Esophagus squamous epithelium (tissue), 5 donors: ENCODE measurements around the gene BCL2L15. TPM values are rescaled to one million over a fixed set of nuclear protein-coding genes. Genes with fewer than 3 reads are reported as not detected.
A peak's percentile ranks its signal among the peaks of the same experiment; 100 is the strongest.

ENCODE experiments used
- DNase-seq: peaks from one replicate; lab custom pipeline; 2025; lab: John Stamatoyannopoulos, UW
- H3K27ac ChIP-seq, 4 donors: fragments of 200-600 bp; sonication (generic); one replicate each; pipeline ENCODE4 v1.5.1; 2016 to 2019; ENCODE audit warnings: mild to moderate bottlenecking in 1 of 4
- H3K27me3 ChIP-seq, 4 donors: fragments of 200-600 bp; sonication (generic); 1 replicate in 3 of 4; 2 replicates in 1 of 4; pipeline versions ENCODE4 v1.5.1 to v1.6.0; 2017 to 2021; ENCODE audit warnings: antibody characterized with exemption in 1 of 4
- H3K36me3 ChIP-seq, 3 donors: fragments of 200-600 bp; sonication (generic); one replicate each; pipeline ENCODE4 v1.5.1; 2016 to 2019
- H3K4me1 ChIP-seq, 3 donors: fragments of 200-600 bp; sonication (generic); one replicate each; pipeline ENCODE4 v1.5.1; 2017 to 2019
- H3K4me3 ChIP-seq, 4 donors: fragments of 200-600 bp; sonication (generic); 1 replicate in 3 of 4; 2 replicates in 1 of 4; pipeline ENCODE4 v1.5.1; 2016 to 2019; ENCODE audit warnings: mild to moderate bottlenecking in 2 of 4, moderate library complexity in 1 of 4
- H3K9me3 ChIP-seq, 3 donors: fragments of 200-600 bp; sonication (generic); one replicate each; pipeline ENCODE4 v1.5.1; 2016 to 2019
- POLR2A ChIP-seq, 4 donors: fragments of 450-650 bp; IDR thresholded peaks; one replicate each; pipeline ENCODE4 v1.6.1; 2017; ENCODE audit warnings: antibody characterized with exemption in 4 of 4, mild to moderate bottlenecking in 4 of 4, moderate library complexity in 3 of 4
- WGBS, 2 donors: methylation state at CpG; one replicate each; pipeline ENCODE4 v1.1.5; 2018; 5-methylcytosine and 5-hydroxymethylcytosine counted together
- intact Hi-C: fragments of 100-400 bp; cut with DNase I; formaldehyde crosslinking; loops from one replicate; pipeline ENCODE4 v1.15.0; 2022
- total RNA-seq, 4 donors: library from RNA; depleted of rRNA; stranded (reverse); fragments of >200 nt; gene quantifications; one replicate each; pipeline ENCODE4 v1.1.0, GENCODE V29; 2016
- TF ChIP-seq, protein P1 (sequence below), 6 experiments: fragments of 450-650 bp in 4 of 6; fragments of 200-600 bp in 2 of 6; sonication (generic) in 2 of 6; IDR thresholded peaks; one replicate each; pipeline ENCODE4 v1.5.1; 2016 to 2019; ENCODE audit warnings: antibody characterized with exemption in 6 of 6, mild to moderate bottlenecking in 4 of 6, moderate library complexity in 4 of 6
- donor health status: DM: yes; HTN: yes; CAD: no.

BCL2L15 gene
- total RNA-seq, 4 donors from 2014 or later = 0.76 to 6.8 (median 3.4) TPM

DNA sequence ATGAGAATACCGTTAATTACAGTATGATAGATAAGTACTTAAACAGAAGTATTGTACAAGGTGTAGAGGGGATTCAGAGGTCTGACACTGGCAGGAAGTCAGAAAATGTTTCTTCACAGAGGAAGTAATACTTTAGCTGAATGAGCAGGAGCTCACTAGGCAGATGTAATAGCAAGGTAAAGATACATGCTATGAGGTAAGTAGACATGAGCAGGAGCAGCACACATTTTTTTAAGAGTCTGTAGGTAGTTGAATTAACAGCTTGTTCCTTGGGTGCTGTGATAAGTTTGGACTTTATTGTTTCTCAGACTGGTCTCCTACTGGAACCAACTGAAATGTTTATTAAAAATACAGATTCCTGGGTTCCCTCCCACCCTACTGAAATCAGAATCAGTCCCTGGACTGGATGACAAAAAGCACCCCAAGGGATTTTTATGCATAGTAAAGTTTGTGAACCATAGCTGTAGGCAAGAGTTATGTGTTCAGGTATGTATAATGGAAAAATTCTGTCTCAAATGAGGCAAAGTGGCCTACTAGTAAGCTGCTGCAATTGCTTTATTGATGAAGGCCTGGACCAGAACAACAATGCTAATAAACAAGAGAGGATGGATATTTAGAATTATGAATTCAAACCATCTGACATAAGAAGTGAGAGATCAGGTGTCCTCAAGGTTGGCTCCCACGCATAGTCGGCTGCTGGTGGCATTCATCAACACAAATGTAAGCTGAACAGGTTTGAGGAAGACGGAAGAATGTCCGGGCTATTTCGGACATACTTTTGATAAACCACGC lies 16.3 kb upstream of the BCL2L15 start:
- no peak for DNase-seq
- Histone ChIP-seq H3K4me1 (peaks cover 7 to 47% (median 20%) of the 10 kb centered on the region in 3 donors), H3K9me3 (no peaks in the 10 kb centered on the region), H3K27ac (peak overlapping the region; percentile 88 to 98 (median 96)), H3K27me3 (no peaks in the 10 kb centered on the region), H3K4me3 (peak overlapping the region; percentile 63 to 89 (median 79)), H3K36me3 (peaks cover 0 to 47% (median 12%) of the 10 kb centered on the region in 3 donors)
- intact Hi-C loops = no loop called here
- 14 to 16% methylated on average over 7 of the region's 7 CpGs for WGBS, 2 donors
- TF ChIP-seq, protein P1, sequence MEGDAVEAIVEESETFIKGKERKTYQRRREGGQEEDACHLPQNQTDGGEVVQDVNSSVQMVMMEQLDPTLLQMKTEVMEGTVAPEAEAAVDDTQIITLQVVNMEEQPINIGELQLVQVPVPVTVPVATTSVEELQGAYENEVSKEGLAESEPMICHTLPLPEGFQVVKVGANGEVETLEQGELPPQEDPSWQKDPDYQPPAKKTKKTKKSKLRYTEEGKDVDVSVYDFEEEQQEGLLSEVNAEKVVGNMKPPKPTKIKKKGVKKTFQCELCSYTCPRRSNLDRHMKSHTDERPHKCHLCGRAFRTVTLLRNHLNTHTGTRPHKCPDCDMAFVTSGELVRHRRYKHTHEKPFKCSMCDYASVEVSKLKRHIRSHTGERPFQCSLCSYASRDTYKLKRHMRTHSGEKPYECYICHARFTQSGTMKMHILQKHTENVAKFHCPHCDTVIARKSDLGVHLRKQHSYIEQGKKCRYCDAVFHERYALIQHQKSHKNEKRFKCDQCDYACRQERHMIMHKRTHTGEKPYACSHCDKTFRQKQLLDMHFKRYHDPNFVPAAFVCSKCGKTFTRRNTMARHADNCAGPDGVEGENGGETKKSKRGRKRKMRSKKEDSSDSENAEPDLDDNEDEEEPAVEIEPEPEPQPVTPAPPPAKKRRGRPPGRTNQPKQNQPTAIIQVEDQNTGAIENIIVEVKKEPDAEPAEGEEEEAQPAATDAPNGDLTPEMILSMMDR (IDR thresholded peaks at IDR 0.05) = no peak
- no peak for TF ChIP-seq POLR2A (IDR thresholded peaks at IDR 0.05)

DNA sequence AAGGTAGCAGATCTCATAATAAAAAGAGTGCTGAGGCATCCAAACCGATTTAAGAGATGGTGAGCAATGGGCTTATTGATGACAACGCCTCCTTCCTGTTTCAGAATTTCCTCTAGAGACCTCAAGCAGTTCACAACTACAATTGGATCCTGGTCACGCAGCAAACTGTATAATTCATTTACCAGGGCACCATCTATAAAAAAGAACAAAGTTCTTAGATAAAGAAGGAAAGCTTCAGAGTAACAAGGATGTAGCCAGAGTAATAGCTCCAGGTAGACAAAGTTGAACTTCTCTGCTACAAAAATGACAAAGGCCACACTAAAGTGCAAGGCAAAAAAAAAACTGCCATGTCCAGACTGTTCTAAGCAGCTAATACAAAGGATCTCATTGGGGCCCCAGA lies 13.8 kb upstream of the BCL2L15 start:
- WGBS, 2 donors = 56 to 70% methylated on average over 3 of the region's 3 CpGs

DNA sequence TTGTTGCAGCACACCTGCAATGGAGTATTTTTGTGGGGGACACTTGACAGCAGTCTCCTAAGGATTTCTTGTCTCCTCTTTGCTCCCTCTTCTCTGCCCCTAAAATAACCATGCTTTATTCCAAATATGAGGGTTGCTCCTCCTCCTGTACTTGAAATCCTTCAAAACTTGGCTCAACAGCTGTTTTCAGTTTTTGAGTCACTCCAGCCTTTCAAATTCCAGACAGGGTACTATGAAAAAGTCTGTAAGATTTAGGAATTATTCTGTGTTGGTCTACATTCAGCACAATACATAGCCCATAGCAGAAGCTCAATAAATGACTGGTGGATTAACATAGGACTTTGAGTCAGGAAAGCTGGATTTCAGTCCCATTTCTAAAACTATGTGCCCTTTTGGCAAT lies 11.7 kb upstream of the BCL2L15 start:
- TF ChIP-seq, protein P1 (IDR thresholded peaks at IDR 0.05) = no peak
- TF ChIP-seq POLR2A (IDR thresholded peaks at IDR 0.05) = no peak
- H3K4me1 ChIP-seq = peaks cover 7 to 26% (median 10%) of the 10 kb centered on the region in 3 donors
- H3K9me3 ChIP-seq = no peaks in the 10 kb centered on the region
- peaks cover 0 to 84% (median 21%) of the 10 kb centered on the region in 3 donors for H3K36me3 ChIP-seq
- intact Hi-C loops = no loop called here
- no peak overlapping the region for H3K4me3 ChIP-seq
- no peak for DNase-seq
- H3K27me3 ChIP-seq = no peaks in the 10 kb centered on the region
- H3K27ac ChIP-seq = no peak overlapping the region

More for the DNA sequence above, 13.8 kb upstream of the BCL2L15 start:
- H3K4me3 ChIP-seq = no peak overlapping the region
- H3K36me3 ChIP-seq = peaks cover 0 to 64% (median 17%) of the 10 kb centered on the region in 3 donors
- no peak overlapping the region for H3K27ac ChIP-seq
- H3K4me1 ChIP-seq = peaks cover 7 to 39% (median 14%) of the 10 kb centered on the region in 3 donors
- H3K27me3 ChIP-seq = no peaks in the 10 kb centered on the region
- TF ChIP-seq POLR2A (IDR thresholded peaks at IDR 0.05) = no peak
- TF ChIP-seq, protein P1 (IDR thresholded peaks at IDR 0.05) = no peak
- intact Hi-C loops = no loop called here
- no peak for DNase-seq
- no peaks in the 10 kb centered on the region for H3K9me3 ChIP-seq

DNA sequence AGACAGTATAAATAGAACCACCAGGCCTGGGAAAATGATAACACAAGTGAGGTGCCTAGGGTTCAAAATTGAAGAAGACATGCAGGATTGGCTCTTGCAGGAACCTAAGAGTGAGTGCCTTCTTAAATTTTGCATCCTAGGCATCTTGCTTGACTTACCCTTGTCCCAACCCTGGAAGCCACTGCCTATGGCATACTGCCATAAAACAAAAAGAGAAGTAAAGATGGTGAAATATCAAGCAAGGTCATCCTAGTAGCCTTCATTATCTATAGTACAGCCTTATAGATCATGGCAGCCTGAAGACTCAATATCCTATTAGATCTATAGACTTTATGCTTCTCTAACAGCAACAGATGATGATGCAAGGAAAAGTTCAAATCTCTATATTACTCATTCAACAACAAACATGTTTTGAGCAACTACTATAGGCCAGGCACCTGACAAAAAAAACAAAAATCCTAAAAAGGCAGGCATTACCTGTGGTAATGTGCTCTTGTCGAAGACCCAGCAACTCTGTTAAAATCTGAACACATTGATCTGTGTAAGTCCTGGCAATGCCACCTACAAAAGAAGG lies 10.9 kb upstream of the BCL2L15 start:
- intact Hi-C loops = no loop called here
- H3K4me3 ChIP-seq = no peak overlapping the region
- DNase-seq = no peak
- H3K27ac ChIP-seq = no peak overlapping the region
- no peaks in the 10 kb centered on the region for H3K9me3 ChIP-seq
- H3K4me1 ChIP-seq = peaks cover 0 to 18% (median 3%) of the 10 kb centered on the region in 3 donors
- peaks cover 0 to 88% (median 21%) of the 10 kb centered on the region in 3 donors for H3K36me3 ChIP-seq
- 93 to 94% methylated on average over 1 of the region's 1 CpG for WGBS, 2 donors
- TF ChIP-seq, protein P1 (IDR thresholded peaks at IDR 0.05) = no peak
- no peak for TF ChIP-seq POLR2A (IDR thresholded peaks at IDR 0.05)
- H3K27me3 ChIP-seq = no peaks in the 10 kb centered on the region

DNA sequence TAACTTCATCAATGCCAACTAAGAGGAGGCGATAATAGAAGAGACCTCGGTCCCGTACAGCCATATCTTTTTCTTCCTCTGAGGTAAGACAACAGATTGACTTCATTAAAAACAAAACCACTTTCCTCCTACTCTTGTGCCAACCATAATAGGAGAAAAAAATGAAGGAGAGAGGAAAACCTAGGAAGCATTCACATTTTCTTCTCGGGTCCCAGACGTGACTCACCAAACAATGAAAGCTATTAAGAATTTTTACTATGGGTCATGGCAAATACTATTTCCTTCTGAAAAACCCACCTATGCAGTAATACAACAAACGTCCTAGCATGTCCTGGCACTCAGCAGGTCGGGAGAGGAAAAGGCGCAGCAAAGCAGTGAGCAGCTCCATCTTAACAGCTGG lies 8.6 kb upstream of the BCL2L15 start:
- no peaks in the 10 kb centered on the region for H3K4me1 ChIP-seq
- 87 to 89% methylated on average over 8 of the region's 8 CpGs for WGBS, 2 donors
- intact Hi-C loops = no loop called here
- H3K27ac ChIP-seq = no peak overlapping the region
- no peaks in the 10 kb centered on the region for H3K27me3 ChIP-seq
- no peak overlapping the region for H3K4me3 ChIP-seq
- H3K36me3 ChIP-seq = peaks cover 0 to 75% (median 21%) of the 10 kb centered on the region in 3 donors
- DNase-seq = no peak
- H3K9me3 ChIP-seq = no peaks in the 10 kb centered on the region
- TF ChIP-seq, protein P1 (IDR thresholded peaks at IDR 0.05) = no peak
- TF ChIP-seq POLR2A (IDR thresholded peaks at IDR 0.05) = no peak
